Tibial nerve (tissue), 4 donors: ENCODE data around the gene PDZK1IP1.

Experiments
- CTCF ChIP-seq, 5 experiments: fragments of 200-600 bp in 3 of 5; fragments of 450-650 bp in 2 of 5; sonication (generic) in 3 of 5; IDR thresholded peaks; one replicate each; pipeline ENCODE4 v1.5.1; 2016 to 2019; ENCODE audit warnings: antibody characterized with exemption in 5 of 5, mild to moderate bottlenecking in 3 of 5, moderate library complexity in 2 of 5
- EP300 ChIP-seq, 2 donors: sonication (generic); formaldehyde crosslinking; IDR thresholded peaks; one replicate each; pipeline ENCODE4 v1.6.1; 2017; ENCODE audit warnings: antibody characterized with exemption in 2 of 2, mild to moderate bottlenecking in 1 of 2

DNA sequence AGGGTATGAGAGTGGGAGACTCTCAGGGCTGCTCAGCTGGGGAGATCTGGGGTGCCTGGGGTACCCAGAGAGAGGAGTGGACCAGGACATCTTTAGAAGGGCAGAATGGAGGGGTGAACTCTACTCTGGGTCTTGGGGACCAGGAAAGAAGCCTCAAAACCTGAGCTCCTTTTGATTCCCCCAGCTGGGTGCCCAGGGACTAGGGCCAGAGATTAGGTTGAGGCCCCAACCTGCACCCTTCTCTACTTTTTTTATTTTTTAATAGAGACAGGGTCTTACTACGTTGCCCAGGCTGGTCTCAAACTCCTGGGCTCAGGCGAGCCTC is 1.9 kb downstream of the PDZK1IP1 start:
- no peak for TF ChIP-seq EP300 (IDR thresholded peaks at IDR 0.05)
- TF ChIP-seq CTCF (IDR thresholded peaks at IDR 0.05), result no peak
